GM19240 (cell line): ENCODE results near the gene SELENOO.
A peak's percentile ranks its signal among the peaks of the same experiment; 100 is the strongest.
"Not testable (repeated sequence)": the region's sequence is repeated elsewhere in the genome, so short reads cannot be mapped to it uniquely, and the experiment has no call there.

ENCODE experiments used
- DNase-seq: peaks from one replicate; pipeline ENCODE4 v3.0.0; 2011; ENCODE audit warnings: low spot score; ENCODE audit not compliant: insufficient read length

The SELENOO gene

GRCh38 chr22:50200461-50201190 lies at the start of gene SELENOO:
TSS of gene SELENOO (plus strand) at chr22:50201011. CDS start at chr22:50201037, 26 bp downstream.
- DNase-seq = peak; percentile 99

GRCh38 chr22:50151571-50152537 lies 49.0 kb upstream of the SELENOO start:
- DNase-seq = no peak

- DNase-seq = no peak
Observed at GRCh38 chr22:50153056-50153755, 47.6 kb upstream of the SELENOO start.

- DNase-seq = no peak
Observed at GRCh38 chr22:50153756-50154140, 47.1 kb upstream of the SELENOO start.

GRCh38 chr22:50157709-50158375 lies 43.0 kb upstream of the SELENOO start:
- DNase-seq = no peak

GRCh38 chr22:50160947-50161346 lies 39.9 kb upstream of the SELENOO start:
- no peak for DNase-seq

GRCh38 chr22:50161508-50162390 lies 39.1 kb upstream of the SELENOO start:
- no peak for DNase-seq

- no peak for DNase-seq
Observed at GRCh38 chr22:50162391-50162956, 38.3 kb upstream of the SELENOO start.

- no peak for DNase-seq
Observed at GRCh38 chr22:50165436-50166123, 35.2 kb upstream of the SELENOO start.

GRCh38 chr22:50167689-50168489 lies 32.9 kb upstream of the SELENOO start:
- no peak for DNase-seq

GRCh38 chr22:50168490-50169180 lies 32.2 kb upstream of the SELENOO start:
- DNase-seq = not testable (repeated sequence)

- DNase-seq = no peak
Observed at GRCh38 chr22:50169181-50169759, 31.5 kb upstream of the SELENOO start.

- no peak for DNase-seq
Observed at GRCh38 chr22:50169774-50170341, 31.0 kb upstream of the SELENOO start.

GRCh38 chr22:50170453-50171318 lies 30.1 kb upstream of the SELENOO start, which contains the start of gene PANX2:
TSS of gene PANX2 (plus strand) at chr22:50170731. CDS start at chr22:50170731, 0 bp downstream.
- DNase-seq = no peak

GRCh38 chr22:50171319-50171964 lies 29.4 kb upstream of the SELENOO start:
- no peak for DNase-seq
